H9 (cell line): ENCODE measurements around the gene CEP250. TPM values are rescaled to one million over a fixed set of nuclear protein-coding genes. Genes with fewer than 3 reads are reported as not detected.

Source experiments
- DNase-seq: peaks from one replicate; pipeline ENCODE4 v3.0.0-alpha.2; 2017
- H2AFZ ChIP-seq: one replicate; pipeline ENCODE4 v1.6.1; 2013; ENCODE audit warnings: mild to moderate bottlenecking, low read length, control low read depth, moderate library complexity
- H2AK5ac ChIP-seq: 2 replicates; pipeline ENCODE4 v1.6.1; 2013; ENCODE audit warnings: low read length, control low read depth, mixed read lengths; ENCODE audit not compliant: insufficient read length
- H2BK120ac ChIP-seq: one replicate; pipeline ENCODE4 v1.6.1; 2013; ENCODE audit warnings: low read depth, mild to moderate bottlenecking, low read length, control low read depth, inconsistent platforms; ENCODE audit not compliant: poor library complexity, severe bottlenecking
- H2BK12ac ChIP-seq: 2 replicates; pipeline ENCODE4 v1.6.1; 2013; ENCODE audit warnings: low read length, control low read depth, mixed read lengths, low read depth; ENCODE audit not compliant: insufficient read length
- H2BK15ac ChIP-seq: 2 replicates; pipeline ENCODE4 v1.6.1; 2013; ENCODE audit warnings: low read depth, low read length, control low read depth
- H2BK20ac ChIP-seq: one replicate; pipeline ENCODE4 v1.6.1; 2013; ENCODE audit warnings: low read depth, mild to moderate bottlenecking, low read length, control low read depth, inconsistent platforms; ENCODE audit not compliant: poor library complexity, severe bottlenecking
- H2BK5ac ChIP-seq: 2 replicates; pipeline ENCODE4 v1.6.1; 2013; ENCODE audit warnings: low read length, control low read depth, mixed read lengths; ENCODE audit not compliant: insufficient read length
- H3K14ac ChIP-seq: 2 replicates; pipeline ENCODE4 v1.6.1; 2013; ENCODE audit warnings: low read length, control low read depth; ENCODE audit not compliant: insufficient read depth
- H3K18ac ChIP-seq: 2 replicates; pipeline ENCODE4 v1.6.1; 2013; ENCODE audit warnings: low read depth, mild to moderate bottlenecking, mixed read lengths, low read length, control low read depth; ENCODE audit not compliant: insufficient read length
- H3K23ac ChIP-seq: 2 replicates; pipeline ENCODE4 v1.6.1; 2013; ENCODE audit warnings: low read length, control low read depth, mixed read lengths, low read depth; ENCODE audit not compliant: insufficient read length
- H3K23me2 ChIP-seq: 2 replicates; pipeline ENCODE4 v1.6.1; 2013; ENCODE audit warnings: low read depth, mild to moderate bottlenecking, mixed read lengths, low read length, control low read depth; ENCODE audit not compliant: insufficient read length, poor library complexity, severe bottlenecking
- H3K27ac ChIP-seq: 2 replicates; pipeline ENCODE4 v1.5.1; 2013; ENCODE audit warnings: low read length, control low read depth, mixed read lengths, low read depth; ENCODE audit not compliant: insufficient read length
- H3K27me3 ChIP-seq: 2 replicates; pipeline ENCODE4 v1.6.1; 2013; ENCODE audit warnings: low read length, control low read depth, inconsistent platforms; ENCODE audit not compliant: insufficient read depth
- H3K4ac ChIP-seq: 2 replicates; pipeline ENCODE4 v1.6.1; 2013; ENCODE audit warnings: low read depth, mild to moderate bottlenecking, control low read depth, inconsistent platforms, low read length, moderate library complexity
- H3K4me1 ChIP-seq: 2 replicates; pipeline ENCODE4 v1.6.1; 2013; ENCODE audit warnings: low read length, control low read depth, inconsistent platforms; ENCODE audit not compliant: insufficient read depth
- H3K4me2 ChIP-seq: 2 replicates; pipeline ENCODE4 v1.6.1; 2013; ENCODE audit warnings: low read length, control low read depth, mixed read lengths; ENCODE audit not compliant: insufficient read length, insufficient read depth
- H3K56ac ChIP-seq: 2 replicates; pipeline ENCODE4 v1.6.1; 2013; ENCODE audit warnings: low read depth, mild to moderate bottlenecking, mixed read lengths, low read length, control low read depth; ENCODE audit not compliant: insufficient read length
- H3K79me1 ChIP-seq: 2 replicates; pipeline ENCODE4 v1.6.1; 2013; ENCODE audit warnings: low read depth, mild to moderate bottlenecking, moderate library complexity, low read length, control low read depth, inconsistent platforms; ENCODE audit not compliant: insufficient read depth, poor library complexity, severe bottlenecking
- H3K79me2 ChIP-seq: 2 replicates; pipeline ENCODE4 v1.6.1; 2013; ENCODE audit warnings: low read length, control low read depth, inconsistent platforms; ENCODE audit not compliant: insufficient read depth
- H3K9ac ChIP-seq: 2 replicates; pipeline ENCODE4 v1.6.1; 2013; ENCODE audit warnings: low read length, control low read depth, mixed read lengths; ENCODE audit not compliant: insufficient read length; ENCODE audit errors: extremely low read depth
- H3K9me3 ChIP-seq: one replicate; pipeline ENCODE4 v1.6.1; 2013; ENCODE audit warnings: low read depth, low read length, inconsistent platforms; ENCODE audit not compliant: control insufficient read depth
- H3T11ph ChIP-seq: one replicate; pipeline ENCODE4 v1.6.1; 2013; ENCODE audit warnings: mild to moderate bottlenecking, low read length, control low read depth, inconsistent platforms
- H4K20me1 ChIP-seq: one replicate; pipeline ENCODE4 v1.6.1; 2013; ENCODE audit not compliant: control insufficient read depth, insufficient read length, insufficient read depth
- H4K5ac ChIP-seq: 2 replicates; pipeline ENCODE4 v1.6.1; 2013; ENCODE audit warnings: low read depth, mild to moderate bottlenecking, mixed read lengths, low read length, control low read depth; ENCODE audit not compliant: insufficient read length
- H4K8ac ChIP-seq: replicated peaks from 2 replicates; pipeline ENCODE4 v1.6.1; 2013; ENCODE audit warnings: low read length, control low read depth, mixed read lengths, low read depth; ENCODE audit not compliant: insufficient read length
- H4K91ac ChIP-seq: 2 replicates; pipeline ENCODE4 v1.6.1; 2013; ENCODE audit warnings: low read depth, mild to moderate bottlenecking, moderate library complexity, mixed read lengths, low read length, control low read depth; ENCODE audit not compliant: insufficient read length
- H3K27ac Mint-ChIP-seq, 3 experiments: 2 replicates in 2 of 3; 3 replicates in 1 of 3; pipeline ENCODE4 v1.8.0; 2020 to 2021; ENCODE audit warnings: mixed read lengths in 3 of 3, mild to moderate bottlenecking in 1 of 3, moderate library complexity in 1 of 3
- H3K27me3 Mint-ChIP-seq: 2 replicates; pipeline ENCODE4 v1.8.0; 2021; ENCODE audit warnings: low read depth, mild to moderate bottlenecking, moderate library complexity, mixed read lengths
- H3K36me3 Mint-ChIP-seq, 3 experiments: 2 replicates in 2 of 3; 3 replicates in 1 of 3; pipeline ENCODE4 v1.8.0; 2020 to 2021; ENCODE audit warnings: low read depth in 3 of 3, mixed read lengths in 3 of 3; ENCODE audit not compliant: insufficient read depth in 1 of 3
- H3K4me1 Mint-ChIP-seq, 2 experiments: 2 replicates each; pipeline ENCODE4 v1.8.0; 2020; ENCODE audit warnings: mixed read lengths in 2 of 2
- H3K4me3 Mint-ChIP-seq, 2 experiments: 2 replicates in 1 of 2; 3 replicates in 1 of 2; pipeline ENCODE4 v1.8.0; 2020 to 2021; ENCODE audit warnings: mild to moderate bottlenecking in 2 of 2, mixed read lengths in 2 of 2, moderate library complexity in 1 of 2
- H3K9me3 Mint-ChIP-seq, 2 experiments: 2 replicates in 1 of 2; 3 replicates in 1 of 2; pipeline ENCODE4 v1.8.0; 2020; ENCODE audit warnings: mild to moderate bottlenecking in 2 of 2, mixed read lengths in 2 of 2, moderate library complexity in 1 of 2
- CTCF ChIP-seq: fragments of 200-600 bp; sonication (generic); conservative IDR thresholded peaks from 3 replicates; pipeline ENCODE4 v1.8.0; 2021; ENCODE audit warnings: antibody characterized with exemption, mild to moderate bottlenecking
- WGBS: extraction: QIAGEN DNeasy Blood & Tissue Kit; methylation state at CpG from one replicate; pipeline ENCODE4 v1.1.7; 2013; ENCODE audit warnings: missing lambda C conversion rate, low lambda C conversion rate, mixed read lengths; ENCODE audit not compliant: insufficient read length; ENCODE audit errors: extremely low coverage; 5-methylcytosine and 5-hydroxymethylcytosine counted together
- total RNA-seq: library from RNA; stranded (reverse); gene quantifications from 2 replicates; pipeline ENCODE4 v1.2.1, GENCODE V29; 2021

Gene CEP250
- total RNA-seq, 1 experiment from 2014 or later, result 29.8 TPM

DNA sequence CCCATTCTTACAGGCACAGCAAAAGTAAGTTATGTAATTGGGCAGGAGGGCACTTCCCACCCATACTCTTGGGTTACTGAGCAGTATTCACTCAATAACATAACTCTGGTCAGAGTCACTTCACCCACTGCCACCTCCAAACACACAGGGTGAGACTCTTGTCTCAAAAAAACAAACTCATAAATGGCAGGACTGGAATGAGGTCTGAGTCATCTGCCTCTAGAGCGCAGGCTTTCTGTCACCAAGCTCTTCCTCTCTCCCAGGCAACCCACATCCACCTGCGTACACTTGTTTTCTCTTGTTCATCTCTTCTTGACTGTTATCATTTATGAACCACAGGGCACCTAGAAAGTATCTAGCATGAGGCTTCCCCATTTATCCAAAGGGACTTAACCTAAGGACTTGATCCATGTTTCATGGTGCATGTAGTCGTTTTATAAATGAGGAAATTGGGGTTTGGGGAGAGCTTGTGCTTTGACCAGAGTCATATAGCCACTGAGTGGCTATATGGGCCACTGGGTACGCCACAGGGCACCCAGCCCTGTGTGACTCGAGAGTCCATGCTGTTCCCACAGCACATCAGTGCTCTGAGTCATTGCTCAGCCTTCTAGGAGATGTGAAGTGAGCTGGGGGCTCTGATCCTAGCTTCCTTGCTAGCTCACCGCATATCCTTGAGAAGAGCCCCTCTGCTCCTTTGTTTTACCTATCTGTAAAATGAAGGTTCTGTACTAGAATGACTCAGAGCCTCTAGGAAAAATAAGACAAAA is 51.7 kb downstream of the CEP250 start:
- H4K20me1 ChIP-seq, result no peaks in the 10 kb centered on the region
- no peak overlapping the region for H3K23ac ChIP-seq
- Mint-ChIP-seq H3K4me1 (no peaks in the 10 kb centered on the region), H3K27ac (no peak overlapping the region), H3K9me3 (no peaks in the 10 kb centered on the region), H3K27me3 (no peaks in the 10 kb centered on the region; the same call in 1 of the 2 replicates), H3K36me3 (peaks cover 26 to 74% (median 71%) of the 10 kb centered on the region in 3 experiments), H3K4me3 (no peak overlapping the region)
- no peaks in the 10 kb centered on the region for H3K23me2 ChIP-seq
- no peak overlapping the region for H3K4me2 ChIP-seq
- H3K18ac ChIP-seq, result no peak overlapping the region
- H4K91ac ChIP-seq, result no peak overlapping the region
- no peak overlapping the region for H2BK5ac ChIP-seq
- TF ChIP-seq CTCF, result no peak
- no peak overlapping the region for H2BK15ac ChIP-seq
- no CpG with 5 or more reads among the region's 6 CpGs for WGBS
- no peak overlapping the region for H4K8ac ChIP-seq
- H3K4me1 ChIP-seq, result no peaks in the 10 kb centered on the region
- H3K9ac ChIP-seq, result no peak overlapping the region
- H3T11ph ChIP-seq, result no peak overlapping the region
- no peak overlapping the region for H3K56ac ChIP-seq
- no peaks in the 10 kb centered on the region for H3K79me1 ChIP-seq
- H2AK5ac ChIP-seq, result no peak overlapping the region
- no peak overlapping the region for H3K4ac ChIP-seq
- no peak for DNase-seq
- no peak overlapping the region for H2BK20ac ChIP-seq
- no peaks in the 10 kb centered on the region for H3K9me3 ChIP-seq
- no peaks in the 10 kb centered on the region for H3K27me3 ChIP-seq
- H2AFZ ChIP-seq, result no peak overlapping the region
- no peak overlapping the region for H3K14ac ChIP-seq
- H3K27ac ChIP-seq, result no peak overlapping the region
- no peak overlapping the region for H2BK120ac ChIP-seq
- H3K79me2 ChIP-seq, result no peaks in the 10 kb centered on the region
- no peak overlapping the region for H4K5ac ChIP-seq
- H2BK12ac ChIP-seq, result no peak overlapping the region
